Keratinocyte (primary cell): ENCODE results near the gene PALMD. TPM values are rescaled to one million over a fixed set of nuclear protein-coding genes. Genes with fewer than 3 reads are reported as not detected.

Experiments
- DNase-seq: peaks from one replicate; pipeline ENCODE4 v3.0.0-alpha.2; 2011; ENCODE audit warnings: low read depth, missing footprints, low spot score
- FAIRE-seq: peaks from 2 replicates; lab custom pipeline; 2011; peaks lifted over from hg19 to GRCh38; lab: Jason Lieb, UNC
- H2AFZ ChIP-seq: 2 replicates; pipeline ENCODE4 v1.6.0; 2012; ENCODE audit warnings: low read length, control low read depth, inconsistent platforms; ENCODE audit not compliant: control insufficient read depth
- H3K27ac ChIP-seq: 2 replicates; pipeline ENCODE4 v1.5.1; 2011; ENCODE audit warnings: low read length; ENCODE audit not compliant: control insufficient read depth, insufficient read depth
- H3K27me3 ChIP-seq: 3 replicates; pipeline ENCODE4 v1.6.0; 2011; ENCODE audit warnings: low read length; ENCODE audit not compliant: control insufficient read depth, insufficient read depth; ENCODE audit errors: extremely low read depth
- H3K36me3 ChIP-seq, 2 experiments: 2 replicates in 1 of 2; 3 replicates in 1 of 2; pipeline ENCODE4 v1.5.1; 2011; ENCODE audit warnings: low read length in 2 of 2, mild to moderate bottlenecking in 1 of 2; ENCODE audit not compliant: control insufficient read depth in 2 of 2, insufficient read depth in 2 of 2; ENCODE audit errors: extremely low read depth in 1 of 2
- H3K4me1 ChIP-seq: 3 replicates; pipeline ENCODE4 v1.5.1; 2011; ENCODE audit warnings: low read length; ENCODE audit not compliant: control insufficient read depth, insufficient read depth; ENCODE audit errors: extremely low read depth
- H3K4me2 ChIP-seq: 3 replicates; pipeline ENCODE4 v1.6.0; 2011; ENCODE audit warnings: low read depth, low read length; ENCODE audit not compliant: control insufficient read depth, insufficient read depth; ENCODE audit errors: extremely low read depth
- H3K4me3 ChIP-seq, 3 experiments: fragments of 200-600 bp in 1 of 3; sonication (generic) in 1 of 3; 2 replicates in 2 of 3; 3 replicates in 1 of 3; pipeline ENCODE4 v1.5.1; 2011 to 2016; ENCODE audit warnings: low read length in 3 of 3, mild to moderate bottlenecking in 3 of 3, control low read depth in 2 of 3, inconsistent platforms in 1 of 3, low read depth in 1 of 3, mixed read lengths in 1 of 3, mixed run types in 1 of 3, moderate library complexity in 1 of 3; ENCODE audit not compliant: control insufficient read depth in 2 of 3, insufficient read depth in 2 of 3; ENCODE audit errors: extremely low read depth in 1 of 3
- H3K79me2 ChIP-seq: 2 replicates; pipeline ENCODE4 v1.6.0; 2012; ENCODE audit warnings: low read length; ENCODE audit not compliant: control insufficient read depth, insufficient read depth
- H3K9ac ChIP-seq: 3 replicates; pipeline ENCODE4 v1.6.0; 2011; ENCODE audit warnings: low read length; ENCODE audit not compliant: control insufficient read depth, insufficient read depth; ENCODE audit errors: extremely low read depth
- H3K9me1 ChIP-seq: 3 replicates; pipeline ENCODE4 v1.6.0; 2011; ENCODE audit warnings: low read length; ENCODE audit not compliant: control insufficient read depth, insufficient read depth; ENCODE audit errors: extremely low read depth
- H3K9me3 ChIP-seq: 2 replicates; pipeline ENCODE4 v1.5.1; 2012; ENCODE audit warnings: low read depth, low read length; ENCODE audit not compliant: control insufficient read depth
- H4K20me1 ChIP-seq: 3 replicates; pipeline ENCODE4 v1.6.0; 2011; ENCODE audit warnings: low read length; ENCODE audit not compliant: control insufficient read depth, insufficient read depth; ENCODE audit errors: extremely low read depth
- EZH2 ChIP-seq: IDR thresholded peaks from one replicate; pipeline ENCODE4 v1.6.1; 2012; ENCODE audit warnings: inconsistent platforms, mild to moderate bottlenecking, low read length, moderate library complexity
- dilution Hi-C: fragments of 300-500 bp; cut with MboI; formaldehyde crosslinking; loops from one replicate; pipeline ENCODE4 v1.7.0; 2020; ENCODE audit warnings: low sequenced_read_pairs; ENCODE audit not compliant: extremely low pct_ligation_motif_present
- polyA plus RNA-seq, 5 experiments: library from polyadenylated mRNA; depleted of rRNA in 3 of 5; stranded (reverse) in 3 of 5; stranded (forward) in 1 of 5; unstranded in 1 of 5; fragments of >200 nt; gene quantifications; 1 replicate in 1 of 5; 2 replicates in 3 of 5; 3 replicates in 1 of 5; pipeline versions ENCODE4 v1.2.1 to v1.2.3, GENCODE V29; 2011 to 2012; ENCODE audit warnings: missing spikeins in 2 of 5, low read depth in 1 of 5, low replicate concordance in 1 of 5
- TF ChIP-seq, protein P1 (sequence below), 3 experiments: IDR thresholded peaks in 1 of 3; conservative IDR thresholded peaks in 1 of 3; optimal IDR thresholded peaks in 1 of 3; 2 replicates in 2 of 3; 3 replicates in 1 of 3; pipeline versions ENCODE3 to v1.5.1; 2011; ENCODE audit warnings: low read length in 3 of 3, mild to moderate bottlenecking in 3 of 3, moderate library complexity in 2 of 3, control low read depth in 1 of 3, inconsistent platforms in 1 of 3; ENCODE audit not compliant: insufficient read depth in 2 of 3; ENCODE audit errors: extremely low read depth in 1 of 3

PALMD gene
- polyA plus RNA-seq, 1 donor (not counting 4 experiments of a cell fraction or from before 2014, with no cell fraction given): 6.8 TPM

DNA sequence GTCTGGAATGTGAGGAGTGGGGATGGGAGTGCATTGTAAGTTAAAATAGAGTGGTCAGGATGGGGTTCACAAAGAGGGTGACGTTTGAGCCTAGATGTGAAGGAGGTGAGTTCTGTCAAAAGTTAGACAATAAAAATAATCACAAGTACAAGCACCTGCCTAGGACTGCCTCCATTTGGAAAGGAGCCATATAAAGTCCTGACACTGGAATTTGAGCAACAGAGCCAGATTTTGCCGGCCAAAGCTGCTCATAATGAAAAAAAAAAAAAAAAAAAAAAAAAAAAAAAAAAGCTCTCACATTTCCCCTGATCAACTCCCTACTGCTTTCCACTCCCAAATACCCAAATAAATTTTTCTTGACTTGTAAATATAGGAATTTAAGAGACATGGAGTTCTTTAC is 4.1 kb downstream of the PALMD start:
- FAIRE-seq: peak; percentile 53
- peak overlapping the region; percentile 69 for H3K9ac ChIP-seq
- H3K9me3 ChIP-seq: no peaks in the 10 kb centered on the region
- peak overlapping the region; percentile 66 for H2AFZ ChIP-seq
- peaks cover 52% of the 10 kb centered on the region for H3K4me1 ChIP-seq
- TF ChIP-seq, protein P1, sequence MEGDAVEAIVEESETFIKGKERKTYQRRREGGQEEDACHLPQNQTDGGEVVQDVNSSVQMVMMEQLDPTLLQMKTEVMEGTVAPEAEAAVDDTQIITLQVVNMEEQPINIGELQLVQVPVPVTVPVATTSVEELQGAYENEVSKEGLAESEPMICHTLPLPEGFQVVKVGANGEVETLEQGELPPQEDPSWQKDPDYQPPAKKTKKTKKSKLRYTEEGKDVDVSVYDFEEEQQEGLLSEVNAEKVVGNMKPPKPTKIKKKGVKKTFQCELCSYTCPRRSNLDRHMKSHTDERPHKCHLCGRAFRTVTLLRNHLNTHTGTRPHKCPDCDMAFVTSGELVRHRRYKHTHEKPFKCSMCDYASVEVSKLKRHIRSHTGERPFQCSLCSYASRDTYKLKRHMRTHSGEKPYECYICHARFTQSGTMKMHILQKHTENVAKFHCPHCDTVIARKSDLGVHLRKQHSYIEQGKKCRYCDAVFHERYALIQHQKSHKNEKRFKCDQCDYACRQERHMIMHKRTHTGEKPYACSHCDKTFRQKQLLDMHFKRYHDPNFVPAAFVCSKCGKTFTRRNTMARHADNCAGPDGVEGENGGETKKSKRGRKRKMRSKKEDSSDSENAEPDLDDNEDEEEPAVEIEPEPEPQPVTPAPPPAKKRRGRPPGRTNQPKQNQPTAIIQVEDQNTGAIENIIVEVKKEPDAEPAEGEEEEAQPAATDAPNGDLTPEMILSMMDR (optimal IDR thresholded peaks at IDR 0.05 in 1 of 3, IDR thresholded peaks at IDR 0.05 in 1 of 3, conservative IDR thresholded peaks at IDR 0.05 in 1 of 3; ENCODE audit: extremely low read depth in 1 of 3, insufficient read depth in 2 of 3, low read length in 3 of 3): no peak
- no peak for TF ChIP-seq EZH2
- H3K9me1 ChIP-seq: no peaks in the 10 kb centered on the region
- no peaks in the 10 kb centered on the region for H3K79me2 ChIP-seq
- H3K4me2 ChIP-seq: peak overlapping the region; percentile 66
- dilution Hi-C loops: no loop called here
- no peak for DNase-seq
- no peaks in the 10 kb centered on the region for H3K36me3 ChIP-seq
- H3K4me3 ChIP-seq: peak overlapping the region in 1 of 3 experiments; percentile 39
- H4K20me1 ChIP-seq: no peaks in the 10 kb centered on the region
- H3K27me3 ChIP-seq: no peaks in the 10 kb centered on the region
- H3K27ac ChIP-seq: peak overlapping the region; percentile 90

DNA sequence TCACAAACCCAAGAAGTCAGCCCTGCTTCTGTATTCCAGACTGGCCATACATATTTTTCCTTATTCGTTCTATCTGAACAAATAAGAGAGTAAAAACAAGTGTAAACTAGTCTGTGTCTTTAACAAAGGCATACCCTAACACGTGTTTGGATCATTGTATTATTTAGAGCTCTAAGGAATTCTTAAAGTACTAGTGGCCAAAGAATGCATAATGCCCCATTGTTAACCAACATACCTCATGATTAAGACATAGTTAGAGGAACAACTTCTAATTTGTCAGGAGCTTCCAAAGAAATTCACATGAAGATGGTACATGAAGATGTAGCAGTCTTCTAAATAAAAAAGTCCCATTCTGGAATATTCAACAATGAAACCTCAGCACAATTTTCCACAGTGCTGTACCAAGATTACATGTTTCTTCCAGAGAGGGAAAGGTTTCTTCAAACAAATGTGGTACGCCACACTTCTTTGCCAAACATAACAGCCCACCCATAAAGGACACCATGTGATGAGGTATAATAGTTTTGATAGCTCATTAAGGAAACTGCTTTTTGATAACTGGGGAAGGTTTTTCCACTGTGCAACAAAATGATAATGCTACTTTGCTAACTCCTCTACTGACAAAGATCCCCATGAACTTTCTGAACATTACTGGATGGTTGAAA is 5.0 kb downstream of the PALMD start:
- Histone ChIP-seq H3K9ac (peak overlapping the region; percentile 69), H3K27me3 (no peaks in the 10 kb centered on the region), H3K9me1 (no peaks in the 10 kb centered on the region), H3K27ac (peak overlapping the region; percentile 90), H3K9me3 (no peaks in the 10 kb centered on the region), H3K4me1 (peaks cover 44% of the 10 kb centered on the region), H2AFZ (peak overlapping the region; percentile 66), H3K4me2 (peak overlapping the region; percentile 66), H3K4me3 (no peak overlapping the region), H3K36me3 (no peaks in the 10 kb centered on the region), H3K79me2 (no peaks in the 10 kb centered on the region), H4K20me1 (no peaks in the 10 kb centered on the region)
- no peak for FAIRE-seq
- TF ChIP-seq, protein P1 (optimal IDR thresholded peaks at IDR 0.05 in 1 of 3, IDR thresholded peaks at IDR 0.05 in 1 of 3, conservative IDR thresholded peaks at IDR 0.05 in 1 of 3; ENCODE audit: extremely low read depth in 1 of 3, insufficient read depth in 2 of 3, low read length in 3 of 3): no peak
- no peak for TF ChIP-seq EZH2
- no peak for DNase-seq
- dilution Hi-C loops: no loop called here
